Endodermal cell (in vitro differentiated cells): ENCODE measurements around the gene ANKS3. TPM values are rescaled to one million over a fixed set of nuclear protein-coding genes. Genes with fewer than 3 reads are reported as not detected.
A peak's percentile ranks its signal among the peaks of the same experiment; 100 is the strongest.

Experiments
- DNase-seq: peaks from one replicate; pipeline ENCODE4 v3.0.0-alpha.2; 2017
- H3K27ac ChIP-seq: 2 replicates; pipeline ENCODE4 v1.5.1; 2013; ENCODE audit warnings: mild to moderate bottlenecking, low read depth, low read length, moderate library complexity
- H3K27me3 ChIP-seq: 2 replicates; pipeline ENCODE4 v1.6.1; 2013; ENCODE audit warnings: mild to moderate bottlenecking, low read length, moderate library complexity; ENCODE audit not compliant: insufficient read depth, control insufficient read depth, poor library complexity, severe bottlenecking
- H3K36me3 ChIP-seq: 2 replicates; pipeline ENCODE4 v1.7.0; 2013; ENCODE audit warnings: mild to moderate bottlenecking, low read length, moderate library complexity; ENCODE audit not compliant: control insufficient read depth, insufficient read depth
- H3K4me1 ChIP-seq: one replicate; pipeline ENCODE4 v1.7.0; 2013; ENCODE audit warnings: low read length; ENCODE audit not compliant: control insufficient read depth, insufficient read depth
- H3K4me3 ChIP-seq: 2 replicates; pipeline ENCODE4 v1.5.1; 2013; ENCODE audit warnings: mild to moderate bottlenecking, low read length, moderate library complexity
- H3K9ac ChIP-seq: 2 replicates; pipeline ENCODE4 v1.6.1; 2013; ENCODE audit warnings: mild to moderate bottlenecking, low read length, moderate library complexity; ENCODE audit not compliant: poor library complexity, severe bottlenecking; ENCODE audit errors: extremely low read depth
- H3K9me3 ChIP-seq: 2 replicates; pipeline ENCODE4 v1.6.1; 2013; ENCODE audit warnings: mild to moderate bottlenecking, low read length, moderate library complexity; ENCODE audit not compliant: control insufficient read depth
- H3K27ac Mint-ChIP-seq: 2 replicates; pipeline ENCODE4 v1.8.0; 2020; ENCODE audit warnings: mixed read lengths
- H3K27me3 Mint-ChIP-seq: 2 replicates; pipeline ENCODE4 v1.8.0; 2021; ENCODE audit warnings: mild to moderate bottlenecking, mixed read lengths; ENCODE audit not compliant: insufficient read depth
- H3K36me3 Mint-ChIP-seq: 2 replicates; pipeline ENCODE4 v1.8.0; 2020; ENCODE audit warnings: low read depth, mixed read lengths
- H3K4me1 Mint-ChIP-seq: 2 replicates; pipeline ENCODE4 v1.8.0; 2020; ENCODE audit warnings: mixed read lengths
- H3K4me3 Mint-ChIP-seq: 2 replicates; pipeline ENCODE4 v1.8.0; 2020; ENCODE audit warnings: mild to moderate bottlenecking, moderate library complexity, mixed read lengths
- H3K9me3 Mint-ChIP-seq: 2 replicates; pipeline ENCODE4 v1.8.0; 2020; ENCODE audit warnings: mild to moderate bottlenecking, mixed read lengths
- CTCF ChIP-seq: fragments of 200-600 bp; sonication (generic); conservative IDR thresholded peaks from 2 replicates; pipeline ENCODE4 v1.5.0; 2021; ENCODE audit warnings: antibody characterized with exemption, mild to moderate bottlenecking
- whole genome bisulfite sequencing, 2 experiments: methylation state at CpG; one replicate each; pipeline versions ENCODE4 v1.1.5 to v1.1.7; 2013; ENCODE audit warnings: missing lambda C conversion rate in 2 of 2, mixed read lengths in 1 of 2; ENCODE audit not compliant: insufficient coverage in 1 of 2, insufficient read length in 1 of 2; 5-methylcytosine and 5-hydroxymethylcytosine counted together
- total RNA-seq, 2 donors: library from RNA; stranded (reverse); fragmentation: NEBNext Ultra II Directional in 1 of 2; extraction: Animal tissue kit (Norgen Biotek cat#: 25700) in 1 of 2; gene quantifications; 2 replicates in 1 of 2; 3 replicates in 1 of 2; pipeline ENCODE4 v1.2.1, GENCODE V29; 2021

Gene ANKS3
- total RNA-seq, 2 donors from 2014 or later: 32.4 to 41.0 TPM

DNA sequence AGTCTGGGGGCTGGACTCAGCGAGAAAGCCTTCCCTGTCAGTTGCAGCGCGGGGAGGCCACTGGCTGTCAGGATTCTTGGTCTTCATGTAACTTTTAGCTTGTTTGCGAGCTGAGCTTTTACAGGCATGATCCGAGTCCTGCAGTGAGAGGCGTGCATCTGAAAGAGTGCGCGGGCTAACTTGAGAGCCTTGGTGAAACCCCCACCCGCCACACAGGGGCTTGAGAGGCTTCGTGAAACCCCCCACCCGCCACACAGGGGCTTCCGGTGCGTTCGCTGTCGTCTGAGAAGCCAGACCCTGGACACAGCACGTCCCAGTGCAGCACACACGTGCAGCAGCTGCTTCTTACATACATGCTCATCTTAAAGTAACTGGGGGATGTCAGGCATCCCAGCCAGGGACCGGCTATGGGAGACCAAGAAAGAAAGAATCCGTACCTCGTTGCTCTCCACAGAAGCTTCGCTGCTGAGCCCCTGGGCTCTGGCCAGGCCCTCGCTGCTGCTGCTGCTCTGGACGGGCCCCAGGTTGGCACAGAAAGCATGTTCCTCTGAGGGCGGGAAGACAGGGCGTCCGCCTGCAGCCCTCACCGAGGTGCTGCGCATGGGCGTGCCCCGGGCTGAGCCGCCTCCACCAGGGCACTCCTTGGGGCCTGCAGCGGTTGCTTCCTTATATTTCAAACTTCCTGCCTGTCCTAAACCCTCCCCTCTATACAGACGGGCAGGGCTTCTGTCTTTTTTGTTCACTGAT is 32.9 kb downstream of the ANKS3 start:
- Histone ChIP-seq H3K27ac (no peak overlapping the region), H3K36me3 (peaks cover 58% of the 10 kb centered on the region), H3K4me1 (no peaks in the 10 kb centered on the region), H3K27me3 (no peaks in the 10 kb centered on the region), H3K9ac (no peak overlapping the region), H3K9me3 (no peaks in the 10 kb centered on the region), H3K4me3 (no peak overlapping the region)
- TF ChIP-seq CTCF: no peak
- peaks cover 32% of the 10 kb centered on the region for H3K36me3 Mint-ChIP-seq
- no peak overlapping the region for H3K4me3 Mint-ChIP-seq
- H3K27ac Mint-ChIP-seq: no peak overlapping the region
- DNase-seq: no peak
- H3K27me3 Mint-ChIP-seq: no peaks in the 10 kb centered on the region
- 92 to 93% methylated on average over 24 to 33 of the region's 33 CpGs for WGBS, 2 experiments
- no peaks in the 10 kb centered on the region for H3K4me1 Mint-ChIP-seq
- no peaks in the 10 kb centered on the region for H3K9me3 Mint-ChIP-seq

GRCh38 chr16:4700380-4700996 is 33.6 kb downstream of the ANKS3 start:
- no peaks in the 10 kb centered on the region for H3K27me3 ChIP-seq
- Mint-ChIP-seq H3K36me3 (peaks cover 33% of the 10 kb centered on the region), H3K4me3 (no peak overlapping the region), H3K4me1 (no peaks in the 10 kb centered on the region), H3K9me3 (no peaks in the 10 kb centered on the region), H3K27ac (no peak overlapping the region), H3K27me3 (no peaks in the 10 kb centered on the region)
- peak; percentile 42 for DNase-seq
- H3K4me3 ChIP-seq: no peak overlapping the region
- H3K9ac ChIP-seq: no peak overlapping the region
- no peaks in the 10 kb centered on the region for H3K4me1 ChIP-seq
- peaks cover 63% of the 10 kb centered on the region for H3K36me3 ChIP-seq
- H3K27ac ChIP-seq: no peak overlapping the region
- WGBS, 2 experiments: 97 to 98% methylated on average over 9 to 13 of the region's 13 CpGs
- TF ChIP-seq CTCF: no peak
- no peaks in the 10 kb centered on the region for H3K9me3 ChIP-seq

DNA sequence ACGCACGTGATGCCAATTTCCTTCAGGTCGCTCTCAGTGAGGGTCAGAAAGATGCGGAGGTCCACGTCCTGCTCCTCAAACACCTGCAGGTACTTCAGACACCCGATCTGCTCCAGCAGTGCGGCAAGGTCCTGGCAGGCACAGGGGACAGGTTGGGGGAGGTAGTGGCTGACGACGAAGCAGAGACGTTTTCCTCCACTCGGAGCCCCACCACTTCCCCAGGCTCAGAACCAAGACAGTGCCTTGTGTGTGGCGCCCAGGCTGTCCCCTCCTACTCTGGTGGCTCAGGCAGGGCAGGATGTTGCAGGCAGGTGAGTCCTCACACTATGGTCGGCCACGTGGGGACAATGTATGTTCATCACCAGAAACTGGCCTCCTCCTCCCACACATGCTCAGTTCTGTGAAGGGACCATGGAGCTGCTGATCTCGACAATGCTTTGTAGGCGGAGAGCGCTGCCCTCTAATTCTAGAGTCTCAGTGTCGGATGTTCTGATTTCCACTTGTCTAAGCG is 35.0 kb downstream of the ANKS3 start:
- H3K9me3 Mint-ChIP-seq: no peaks in the 10 kb centered on the region
- no peaks in the 10 kb centered on the region for H3K27me3 Mint-ChIP-seq
- Histone ChIP-seq H3K9me3 (no peaks in the 10 kb centered on the region), H3K27ac (no peak overlapping the region), H3K36me3 (peaks cover 55% of the 10 kb centered on the region), H3K4me3 (no peak overlapping the region), H3K4me1 (no peaks in the 10 kb centered on the region), H3K9ac (no peak overlapping the region), H3K27me3 (no peaks in the 10 kb centered on the region)
- 93 to 94% methylated on average over 13 to 19 of the region's 19 CpGs for WGBS, 2 experiments
- no peak overlapping the region for H3K4me3 Mint-ChIP-seq
- peaks cover 4% of the 10 kb centered on the region for H3K4me1 Mint-ChIP-seq
- peak; percentile 39 for DNase-seq
- no peak overlapping the region for H3K27ac Mint-ChIP-seq
- peaks cover 23% of the 10 kb centered on the region for H3K36me3 Mint-ChIP-seq
- no peak for TF ChIP-seq CTCF
